Kidney (tissue), 14 donors: ENCODE data around the gene PLEKHS1. TPM values are rescaled to one million over a fixed set of nuclear protein-coding genes. Genes with fewer than 3 reads are reported as not detected.

Experiments
- DNase-seq, 5 donors: peaks; one replicate each; pipeline ENCODE4 v3.0.0-alpha.2; 2013 to 2020
- FAIRE-seq: peaks from 2 replicates; lab custom pipeline; 2012; peaks lifted over from hg19 to GRCh38; lab: Jason Lieb, UNC
- H3K27ac ChIP-seq, 2 donors: one replicate each; pipeline ENCODE4 v1.7.0; 2013; ENCODE audit warnings: low read depth in 2 of 2, low read length in 2 of 2, inconsistent platforms in 1 of 2
- H3K27me3 ChIP-seq: one replicate; pipeline ENCODE4 v1.7.1; 2013; ENCODE audit warnings: low read length, inconsistent platforms; ENCODE audit not compliant: control insufficient read depth, insufficient read depth
- H3K36me3 ChIP-seq, 3 donors: one replicate each; pipeline versions ENCODE4 v1.7.0 to v1.7.1; 2013; ENCODE audit warnings: low read length in 3 of 3, control low read depth in 1 of 3, inconsistent platforms in 1 of 3; ENCODE audit not compliant: insufficient read depth in 3 of 3, control insufficient read depth in 2 of 3
- H3K4me1 ChIP-seq, 3 donors: one replicate each; pipeline versions ENCODE4 v1.7.0 to v1.7.1; 2013; ENCODE audit warnings: low read length in 3 of 3, inconsistent platforms in 1 of 3, low read depth in 1 of 3; ENCODE audit not compliant: control insufficient read depth in 2 of 3, insufficient read depth in 2 of 3
- H3K4me3 ChIP-seq, 3 donors: one replicate each; pipeline versions ENCODE4 v1.7.0 to v1.8.1; 2013; ENCODE audit warnings: low read length in 3 of 3, control low read depth in 1 of 3, inconsistent platforms in 1 of 3
- H3K9ac ChIP-seq, 3 donors: one replicate each; pipeline versions ENCODE4 v1.7.0 to v1.7.1; 2013; ENCODE audit warnings: low read length in 3 of 3, control low read depth in 1 of 3, inconsistent platforms in 1 of 3
- H3K9me3 ChIP-seq, 3 donors: one replicate each; pipeline versions ENCODE4 v1.7.0 to v1.7.1; 2013; ENCODE audit warnings: low read length in 3 of 3, control low read depth in 1 of 3, inconsistent platforms in 1 of 3; ENCODE audit not compliant: control insufficient read depth in 2 of 3, insufficient read depth in 1 of 3
- CTCF ChIP-seq: IDR thresholded peaks from 3 replicates; pipeline ENCODE4 v1.5.1; 2012; ENCODE audit warnings: mild to moderate bottlenecking, moderate library complexity, borderline replicate concordance; ENCODE audit not compliant: insufficient read depth; ENCODE audit errors: extremely low read depth
- intact Hi-C: fragments of 100-400 bp; cut with DNase I; formaldehyde crosslinking; loops from one replicate; pipeline ENCODE4 v1.11.1; 2022
- polyA plus RNA-seq: library from polyadenylated mRNA; stranded (reverse); fragments of 350-450 nt; fragmentation: Illumina TruSeq; extraction: RNeasy Lipid Tissue Mini Kit (QIAGEN cat#74804); gene quantifications from one replicate; pipeline ENCODE4 v1.2.3, GENCODE V29; 2014; ENCODE audit warnings: low read depth, low replicate concordance; ENCODE audit not compliant: insufficient read depth
- total RNA-seq: library from RNA; stranded (reverse); fragmentation: NEBNext Ultra II Directional; extraction: Animal tissue kit (Norgen Biotek cat#: 25700); gene quantifications from one replicate; pipeline ENCODE4 v1.2.1, GENCODE V29; 2021
- donor health status: control.
- donor health status: control.
- donor health status: control.
- donor health status: control.
- donor health status: control.
- donor health status: DM: yes; HTN: yes; CAD: no.
- donor health status: Normal renal cell carcinoma (clear cell type).

The PLEKHS1 gene
- total and polyA plus RNA-seq, 2 donors from 2014 or later = 0.17 to 0.41 TPM

GRCh38 chr10:113745374-113745773 lies 6.1 kb upstream of the PLEKHS1 start:
- Histone ChIP-seq H3K4me3 (no peak overlapping the region), H3K4me1 (peaks cover 0 to 7% (median 0%) of the 10 kb centered on the region in 3 donors), H3K27ac (no peak overlapping the region), H3K9ac (no peak overlapping the region), H3K36me3 (no peaks in the 10 kb centered on the region), H3K27me3 (no peaks in the 10 kb centered on the region), H3K9me3 (no peaks in the 10 kb centered on the region)
- DNase-seq (no peak), FAIRE-seq (no peak)
- no peak for TF ChIP-seq CTCF
- intact Hi-C loops = no loop called here

- Histone ChIP-seq H3K4me1 (peaks cover 0 to 7% (median 0%) of the 10 kb centered on the region in 3 donors), H3K9ac (no peak overlapping the region), H3K27me3 (no peaks in the 10 kb centered on the region), H3K36me3 (no peaks in the 10 kb centered on the region), H3K27ac (peak overlapping the region in 1 of 2 donors; percentile 43), H3K4me3 (peak overlapping the region in 1 of 3 donors; percentile 10), H3K9me3 (no peaks in the 10 kb centered on the region)
- FAIRE-seq (no peak), DNase-seq (peak in 1 of 5 donors; percentile 4)
- intact Hi-C loops = no loop called here
- no peak for TF ChIP-seq CTCF
Measured at GRCh38 chr10:113746217-113746957, 5.1 kb upstream of the PLEKHS1 start.

GRCh38 chr10:113752553-113752952 lies 1.1 kb downstream of the PLEKHS1 start:
- DNase-seq (no peak), FAIRE-seq (no peak)
- intact Hi-C loops = no loop called here
- Histone ChIP-seq H3K27ac (no peak overlapping the region), H3K9ac (no peak overlapping the region), H3K36me3 (no peaks in the 10 kb centered on the region), H3K27me3 (no peaks in the 10 kb centered on the region), H3K4me3 (no peak overlapping the region), H3K9me3 (no peaks in the 10 kb centered on the region), H3K4me1 (no peaks in the 10 kb centered on the region)
- TF ChIP-seq CTCF = no peak
